SK-N-SH treated with all-trans-retinoic acid at 6 μM for 48 hours (cell line): Measurements from ENCODE around the gene COL9A3.

Experiments
- ATAC-seq: fragments of 200-7000 bp; cut with Tn5 transposase; 3 replicates; pipeline ENCODE4 v1.9.1; 2020; ENCODE audit warnings: mild to moderate bottlenecking, moderate library complexity
- ARNTL ChIP-seq: fragments of 450-650 bp; formaldehyde crosslinking; IDR thresholded peaks from 2 replicates; pipeline ENCODE4 v1.5.0; 2020; ENCODE audit warnings: low read depth, mild to moderate bottlenecking, moderate library complexity, borderline replicate concordance
- BACH2 ChIP-seq: fragments of 250-450 bp; sonication (Bioruptor Pico); IDR thresholded peaks from 2 replicates; pipeline ENCODE4 v1.9.0; 2021; ENCODE audit warnings: mild to moderate bottlenecking, borderline replicate concordance
- CSDC2 ChIP-seq: fragments of 250-450 bp; sonication (Bioruptor Pico); IDR thresholded peaks from 2 replicates; pipeline ENCODE4 v1.5.0; 2020; ENCODE audit warnings: mild to moderate bottlenecking, moderate library complexity
- GLIS3 ChIP-seq: fragments of 250-450 bp; sonication (Bioruptor Pico); IDR thresholded peaks from 2 replicates; pipeline ENCODE4 v1.5.0; 2020; ENCODE audit warnings: mild to moderate bottlenecking, moderate library complexity
- ISL1 ChIP-seq: fragments of 250-450 bp; sonication (Bioruptor Pico); IDR thresholded peaks from 2 replicates; pipeline ENCODE4 v2.1.2; 2022; ENCODE audit warnings: mild to moderate bottlenecking, moderate library complexity
- OSR1 ChIP-seq: fragments of 250-450 bp; sonication (Bioruptor Pico); IDR thresholded peaks from 2 replicates; pipeline ENCODE4 v1.8.0; 2022; ENCODE audit warnings: moderate library complexity, mild to moderate bottlenecking, inconsistent platforms
- PPARA ChIP-seq: fragments of 250-450 bp; sonication (Bioruptor Pico); IDR thresholded peaks from 2 replicates; pipeline ENCODE4 v1.5.0; 2020; ENCODE audit warnings: mild to moderate bottlenecking, borderline replicate concordance
- RARB ChIP-seq: fragments of 250-450 bp; sonication (Bioruptor Pico); IDR thresholded peaks from 2 replicates; pipeline ENCODE4 v1.8.0; 2021; ENCODE audit warnings: mild to moderate bottlenecking, moderate library complexity
- SNAI2 ChIP-seq: fragments of 250-450 bp; sonication (Bioruptor Pico); IDR thresholded peaks from 2 replicates; pipeline ENCODE4 v1.5.0; 2020; ENCODE audit warnings: mild to moderate bottlenecking, moderate library complexity
- TCF4 ChIP-seq: fragments of 250-450 bp; sonication (Bioruptor Pico); IDR thresholded peaks from 2 replicates; pipeline ENCODE4 v1.8.0; 2021; ENCODE audit warnings: mild to moderate bottlenecking, moderate library complexity, borderline replicate concordance
- ZC3H10 ChIP-seq: fragments of 250-450 bp; sonication (Bioruptor Pico); IDR thresholded peaks from 2 replicates; pipeline ENCODE4 v1.5.1; 2021; ENCODE audit warnings: mild to moderate bottlenecking, moderate library complexity
- ZFP30 ChIP-seq: fragments of 450-650 bp; formaldehyde crosslinking; IDR thresholded peaks from 2 replicates; pipeline ENCODE4 v1.5.0; 2022; ENCODE audit warnings: mild to moderate bottlenecking, moderate library complexity
- ZNF70 ChIP-seq: fragments of 450-650 bp; formaldehyde crosslinking; IDR thresholded peaks from 2 replicates; pipeline ENCODE4 v1.5.0; 2020; ENCODE audit warnings: mild to moderate bottlenecking, moderate library complexity
- ZNF8 ChIP-seq: fragments of 450-650 bp; formaldehyde crosslinking; IDR thresholded peaks from 2 replicates; pipeline ENCODE4 v1.5.0; 2020; ENCODE audit warnings: mild to moderate bottlenecking, moderate library complexity
- TF ChIP-seq, protein P1 (sequence below): fragments of 250-450 bp; sonication (Bioruptor Pico); IDR thresholded peaks from 2 replicates; pipeline ENCODE4 v1.8.0; 2020; ENCODE audit warnings: mild to moderate bottlenecking, moderate library complexity, borderline replicate concordance
- TF ChIP-seq, protein P2 (sequence below): fragments of 250-450 bp; sonication (Bioruptor Pico); IDR thresholded peaks from 2 replicates; pipeline ENCODE4 v1.5.0; 2020; ENCODE audit warnings: mild to moderate bottlenecking, moderate library complexity
- TF ChIP-seq, protein P3 (sequence below): fragments of 250-450 bp; sonication (Bioruptor Pico); IDR thresholded peaks from 2 replicates; pipeline ENCODE4 v1.5.1; 2021; ENCODE audit warnings: mild to moderate bottlenecking, moderate library complexity
- TF ChIP-seq, protein P4 (sequence below): fragments of 250-450 bp; sonication (Bioruptor Pico); IDR thresholded peaks from 2 replicates; pipeline ENCODE4 v1.8.0; 2021; ENCODE audit warnings: low read depth, mild to moderate bottlenecking, moderate library complexity, borderline replicate concordance

The COL9A3 gene

DNA sequence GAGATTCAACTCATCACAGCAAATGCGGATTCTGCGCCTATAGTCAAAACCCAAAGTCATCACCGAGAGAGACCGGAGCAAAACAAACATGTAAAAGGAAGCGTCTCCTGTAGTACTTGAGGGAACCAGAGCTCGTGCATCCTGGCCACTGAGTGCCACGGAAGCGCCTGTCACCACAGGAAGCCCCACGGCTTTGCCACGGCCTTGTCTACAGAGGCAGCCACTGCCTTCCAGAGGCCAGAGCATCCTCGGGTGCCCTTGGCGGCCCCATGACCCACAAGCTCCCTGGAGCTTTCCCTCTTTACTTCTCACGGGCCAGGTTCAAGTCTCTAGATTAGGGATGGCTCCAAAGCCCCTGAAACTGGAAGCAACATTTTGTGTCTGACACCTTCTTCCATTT, 37.3 kb downstream of the COL9A3 start:
- ATAC-seq: no peak
- TF ChIP-seq, protein P1, sequence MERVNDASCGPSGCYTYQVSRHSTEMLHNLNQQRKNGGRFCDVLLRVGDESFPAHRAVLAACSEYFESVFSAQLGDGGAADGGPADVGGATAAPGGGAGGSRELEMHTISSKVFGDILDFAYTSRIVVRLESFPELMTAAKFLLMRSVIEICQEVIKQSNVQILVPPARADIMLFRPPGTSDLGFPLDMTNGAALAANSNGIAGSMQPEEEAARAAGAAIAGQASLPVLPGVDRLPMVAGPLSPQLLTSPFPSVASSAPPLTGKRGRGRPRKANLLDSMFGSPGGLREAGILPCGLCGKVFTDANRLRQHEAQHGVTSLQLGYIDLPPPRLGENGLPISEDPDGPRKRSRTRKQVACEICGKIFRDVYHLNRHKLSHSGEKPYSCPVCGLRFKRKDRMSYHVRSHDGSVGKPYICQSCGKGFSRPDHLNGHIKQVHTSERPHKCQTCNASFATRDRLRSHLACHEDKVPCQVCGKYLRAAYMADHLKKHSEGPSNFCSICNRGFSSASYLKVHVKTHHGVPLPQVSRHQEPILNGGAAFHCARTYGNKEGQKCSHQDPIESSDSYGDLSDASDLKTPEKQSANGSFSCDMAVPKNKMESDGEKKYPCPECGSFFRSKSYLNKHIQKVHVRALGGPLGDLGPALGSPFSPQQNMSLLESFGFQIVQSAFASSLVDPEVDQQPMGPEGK (CRISPR knock-in tag): no peak
- TF ChIP-seq, protein P2, sequence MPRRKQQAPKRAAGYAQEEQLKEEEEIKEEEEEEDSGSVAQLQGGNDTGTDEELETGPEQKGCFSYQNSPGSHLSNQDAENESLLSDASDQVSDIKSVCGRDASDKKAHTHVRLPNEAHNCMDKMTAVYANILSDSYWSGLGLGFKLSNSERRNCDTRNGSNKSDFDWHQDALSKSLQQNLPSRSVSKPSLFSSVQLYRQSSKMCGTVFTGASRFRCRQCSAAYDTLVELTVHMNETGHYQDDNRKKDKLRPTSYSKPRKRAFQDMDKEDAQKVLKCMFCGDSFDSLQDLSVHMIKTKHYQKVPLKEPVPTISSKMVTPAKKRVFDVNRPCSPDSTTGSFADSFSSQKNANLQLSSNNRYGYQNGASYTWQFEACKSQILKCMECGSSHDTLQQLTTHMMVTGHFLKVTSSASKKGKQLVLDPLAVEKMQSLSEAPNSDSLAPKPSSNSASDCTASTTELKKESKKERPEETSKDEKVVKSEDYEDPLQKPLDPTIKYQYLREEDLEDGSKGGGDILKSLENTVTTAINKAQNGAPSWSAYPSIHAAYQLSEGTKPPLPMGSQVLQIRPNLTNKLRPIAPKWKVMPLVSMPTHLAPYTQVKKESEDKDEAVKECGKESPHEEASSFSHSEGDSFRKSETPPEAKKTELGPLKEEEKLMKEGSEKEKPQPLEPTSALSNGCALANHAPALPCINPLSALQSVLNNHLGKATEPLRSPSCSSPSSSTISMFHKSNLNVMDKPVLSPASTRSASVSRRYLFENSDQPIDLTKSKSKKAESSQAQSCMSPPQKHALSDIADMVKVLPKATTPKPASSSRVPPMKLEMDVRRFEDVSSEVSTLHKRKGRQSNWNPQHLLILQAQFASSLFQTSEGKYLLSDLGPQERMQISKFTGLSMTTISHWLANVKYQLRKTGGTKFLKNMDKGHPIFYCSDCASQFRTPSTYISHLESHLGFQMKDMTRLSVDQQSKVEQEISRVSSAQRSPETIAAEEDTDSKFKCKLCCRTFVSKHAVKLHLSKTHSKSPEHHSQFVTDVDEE (CRISPR knock-in tag): no peak
- TF ChIP-seq, protein P3, sequence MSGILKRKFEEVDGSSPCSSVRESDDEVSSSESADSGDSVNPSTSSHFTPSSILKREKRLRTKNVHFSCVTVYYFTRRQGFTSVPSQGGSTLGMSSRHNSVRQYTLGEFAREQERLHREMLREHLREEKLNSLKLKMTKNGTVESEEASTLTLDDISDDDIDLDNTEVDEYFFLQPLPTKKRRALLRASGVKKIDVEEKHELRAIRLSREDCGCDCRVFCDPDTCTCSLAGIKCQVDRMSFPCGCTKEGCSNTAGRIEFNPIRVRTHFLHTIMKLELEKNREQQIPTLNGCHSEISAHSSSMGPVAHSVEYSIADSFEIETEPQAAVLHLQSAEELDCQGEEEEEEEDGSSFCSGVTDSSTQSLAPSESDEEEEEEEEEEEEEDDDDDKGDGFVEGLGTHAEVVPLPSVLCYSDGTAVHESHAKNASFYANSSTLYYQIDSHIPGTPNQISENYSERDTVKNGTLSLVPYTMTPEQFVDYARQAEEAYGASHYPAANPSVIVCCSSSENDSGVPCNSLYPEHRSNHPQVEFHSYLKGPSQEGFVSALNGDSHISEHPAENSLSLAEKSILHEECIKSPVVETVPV (CRISPR knock-in tag): no peak
- TF ChIP-seq PPARA (CRISPR knock-in tag) (no peak), ZNF8 (CRISPR knock-in tag) (no peak), RARB (no peak), ISL1 (CRISPR knock-in tag) (no peak)
- TF ChIP-seq, protein P4, sequence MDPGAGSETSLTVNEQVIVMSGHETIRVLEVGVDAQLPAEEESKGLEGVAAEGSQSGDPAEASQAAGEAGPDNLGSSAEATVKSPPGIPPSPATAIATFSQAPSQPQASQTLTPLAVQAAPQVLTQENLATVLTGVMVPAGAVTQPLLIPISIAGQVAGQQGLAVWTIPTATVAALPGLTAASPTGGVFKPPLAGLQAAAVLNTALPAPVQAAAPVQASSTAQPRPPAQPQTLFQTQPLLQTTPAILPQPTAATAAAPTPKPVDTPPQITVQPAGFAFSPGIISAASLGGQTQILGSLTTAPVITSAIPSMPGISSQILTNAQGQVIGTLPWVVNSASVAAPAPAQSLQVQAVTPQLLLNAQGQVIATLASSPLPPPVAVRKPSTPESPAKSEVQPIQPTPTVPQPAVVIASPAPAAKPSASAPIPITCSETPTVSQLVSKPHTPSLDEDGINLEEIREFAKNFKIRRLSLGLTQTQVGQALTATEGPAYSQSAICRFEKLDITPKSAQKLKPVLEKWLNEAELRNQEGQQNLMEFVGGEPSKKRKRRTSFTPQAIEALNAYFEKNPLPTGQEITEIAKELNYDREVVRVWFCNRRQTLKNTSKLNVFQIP (CRISPR knock-in tag): no peak

DNA sequence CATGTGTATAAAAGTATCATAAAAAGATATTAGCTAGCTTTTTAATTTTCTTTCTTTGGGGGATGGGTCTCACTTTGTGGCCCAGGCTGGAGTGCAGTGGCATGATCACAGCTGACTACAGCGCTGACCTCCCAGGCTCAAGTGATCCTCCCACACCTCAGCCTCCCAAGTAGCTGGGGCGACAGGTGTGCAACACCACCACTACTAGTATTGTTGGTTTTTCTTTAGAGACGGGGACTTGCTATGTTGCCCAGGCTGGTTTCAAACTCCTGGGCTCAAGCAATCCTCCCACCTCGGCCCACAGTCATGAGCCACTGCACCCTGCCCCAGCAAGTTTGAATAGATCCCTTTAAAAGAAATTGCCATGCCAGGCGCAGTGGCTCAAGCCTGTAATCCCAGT, 38.3 kb downstream of the COL9A3 start:
- no peak for ATAC-seq
- TF ChIP-seq OSR1 (CRISPR knock-in tag): no peak
- no peak for TF ChIP-seq PPARA (CRISPR knock-in tag)
- TF ChIP-seq, protein P4 (CRISPR knock-in tag): no peak

DNA sequence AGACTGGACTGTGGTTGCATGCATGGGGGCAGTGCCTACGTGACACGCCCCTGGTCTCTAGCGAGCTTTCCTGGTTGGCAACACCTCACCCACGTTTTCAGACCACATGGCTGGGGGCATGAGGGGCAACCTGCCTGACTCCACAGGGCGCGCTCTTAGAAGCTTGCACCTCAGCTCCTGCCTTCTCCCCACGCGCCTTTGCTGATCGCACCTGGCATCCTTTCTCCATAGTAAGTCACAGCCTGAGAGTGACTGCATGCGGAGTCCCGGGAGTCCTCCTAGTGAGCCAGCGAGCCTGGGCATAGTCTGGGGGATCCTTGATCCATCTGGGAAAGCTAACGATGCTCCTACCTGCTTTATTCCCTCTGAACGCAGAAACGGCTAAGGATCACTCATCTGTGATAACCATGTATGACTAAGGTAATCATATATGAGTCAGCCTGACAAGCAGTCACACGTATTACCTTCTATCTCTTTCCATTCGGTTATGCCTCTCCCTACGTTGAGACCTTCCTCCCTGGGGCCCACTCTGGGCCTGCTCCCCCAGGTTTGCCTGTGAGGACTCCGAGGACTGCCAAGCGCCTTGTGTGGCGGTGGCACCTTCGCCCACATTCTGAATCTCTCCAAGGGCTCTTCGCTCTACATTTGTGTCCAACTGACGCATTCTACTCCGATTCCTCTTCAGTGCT, 40.2 kb downstream of the COL9A3 start:
- TF ChIP-seq ISL1 (CRISPR knock-in tag) (no peak), OSR1 (CRISPR knock-in tag) (no peak), BACH2 (no peak), ZNF70 (no peak), RARB (no peak), GLIS3 (CRISPR knock-in tag) (no peak), TCF4 (CRISPR knock-in tag) (no peak), ZFP30 (CRISPR knock-in tag) (no peak), CSDC2 (CRISPR knock-in tag) (no peak), ZC3H10 (CRISPR knock-in tag) (no peak), ARNTL (CRISPR knock-in tag) (no peak), ZNF8 (CRISPR knock-in tag) (no peak), SNAI2 (CRISPR knock-in tag) (no peak)
- TF ChIP-seq, protein P3 (CRISPR knock-in tag): no peak
- TF ChIP-seq, protein P2 (CRISPR knock-in tag): no peak
- TF ChIP-seq, all 23 proteins: peak for 0
- no peak for ATAC-seq
